Omental fat pad (tissue), 4 donors: ENCODE measurements around the gene KPTN. TPM values are rescaled to one million over a fixed set of nuclear protein-coding genes. Genes with fewer than 3 reads are reported as not detected.
A peak's percentile ranks its signal among the peaks of the same experiment; 100 is the strongest.

Source experiments
- ATAC-seq: fragments of 150-250 bp; one replicate; pipeline ENCODE4 v1.9.1; 2016; ENCODE audit warnings: mild to moderate bottlenecking, moderate library complexity; ENCODE audit not compliant: low FRiP score
- DNase-seq: peaks from one replicate; pipeline ENCODE4 v3.0.0-alpha.2; 2019; ENCODE audit warnings: low spot score
- CTCF ChIP-seq, 3 donors: fragments of 450-650 bp; IDR thresholded peaks; one replicate each; pipeline ENCODE4 v1.5.1; 2016 to 2017; ENCODE audit warnings: antibody characterized with exemption in 3 of 3, mild to moderate bottlenecking in 3 of 3, moderate library complexity in 2 of 3
- total RNA-seq, 4 donors: library from RNA; depleted of rRNA; stranded (reverse); fragments of >200 nt; gene quantifications; one replicate each; pipeline ENCODE4 v1.1.0, GENCODE V29; 2016

KPTN gene
- total RNA-seq, 4 donors from 2014 or later = 4.4 to 7.6 (median 5.5) TPM

- no peak for TF ChIP-seq CTCF (IDR thresholded peaks at IDR 0.05)
- no peak for ATAC-seq
Measured at GRCh38 chr19:47520839-47521238, 36.8 kb upstream of the KPTN start.

GRCh38 chr19:47520343-47520806 lies 36.4 kb upstream of the KPTN start:
- no peak for ATAC-seq
- TF ChIP-seq CTCF (IDR thresholded peaks at IDR 0.05) = no peak
- no peak for DNase-seq

More at GRCh38 chr19:47520839-47521238, 36.8 kb upstream of the KPTN start:
- DNase-seq = no peak

GRCh38 chr19:47518854-47519253 lies 34.8 kb upstream of the KPTN start:
- ATAC-seq (no peak), DNase-seq (no peak)
- no peak for TF ChIP-seq CTCF (IDR thresholded peaks at IDR 0.05)

- no peak for TF ChIP-seq CTCF (IDR thresholded peaks at IDR 0.05)
- DNase-seq (no peak), ATAC-seq (no peak)
Measured at GRCh38 chr19:47518139-47518538, 34.1 kb upstream of the KPTN start.

- TF ChIP-seq CTCF (IDR thresholded peaks at IDR 0.05) = peak in 1 of 3 donors; percentile 95
- peak; percentile 100 for DNase-seq
- peak; percentile 97 for ATAC-seq
Measured at GRCh38 chr19:47514869-47515588, 31.0 kb upstream of the KPTN start, which contains the start of gene NAPA. Gene NAPA, minus strand, starts transcription at chr19:47515063. Its CDS starts 123 bp downstream, at chr19:47514940.

- TF ChIP-seq CTCF (IDR thresholded peaks at IDR 0.05) = no peak
- DNase-seq (no peak), ATAC-seq (no peak)
Measured at GRCh38 chr19:47514151-47514868, 30.3 kb upstream of the KPTN start.
